GM23338 (cell line): ENCODE results near the gene CORO2A. TPM values are rescaled to one million over a fixed set of nuclear protein-coding genes. Genes with fewer than 3 reads are reported as not detected.

ENCODE experiments used
- ATAC-seq: fragments of 200-7000 bp; cut with Tn5 transposase; 3 replicates; pipeline ENCODE4 v1.9.1; 2020
- DNase-seq: peaks from one replicate; pipeline ENCODE4 v3.0.0-alpha.2; 2015; ENCODE audit warnings: low spot score
- H2AFZ ChIP-seq: fragments of 200-600 bp; sonication (generic); 2 replicates; pipeline ENCODE4 v1.8.0; 2016; ENCODE audit warnings: antibody characterized with exemption, mild to moderate bottlenecking, moderate library complexity
- H3F3A ChIP-seq: fragments of 200-600 bp; sonication (generic); replicated peaks from 2 replicates; pipeline ENCODE4 v1.8.0; 2017; ENCODE audit warnings: antibody characterized with exemption, mixed run types, low read depth
- H3K27ac ChIP-seq: fragments of 200-600 bp; sonication (generic); 2 replicates; pipeline ENCODE4 v1.6.1; 2016; ENCODE audit warnings: low read depth
- H3K27me3 ChIP-seq: fragments of 200-600 bp; sonication (generic); 2 replicates; pipeline ENCODE4 v1.8.0; 2016; ENCODE audit warnings: mild to moderate bottlenecking, mixed run types, moderate library complexity; ENCODE audit not compliant: insufficient read depth
- H3K36me3 ChIP-seq: fragments of 200-600 bp; sonication (generic); 2 replicates; pipeline ENCODE4 v1.8.0; 2016; ENCODE audit warnings: mild to moderate bottlenecking; ENCODE audit not compliant: insufficient read depth
- H3K4me1 ChIP-seq: fragments of 200-600 bp; sonication (generic); 2 replicates; pipeline ENCODE4 v1.8.0; 2016; ENCODE audit warnings: mild to moderate bottlenecking, moderate library complexity; ENCODE audit not compliant: insufficient read depth
- H3K4me2 ChIP-seq: fragments of 200-600 bp; sonication (generic); 2 replicates; pipeline ENCODE4 v1.7.1; 2017; ENCODE audit warnings: mixed run types
- H3K4me3 ChIP-seq: fragments of 200-600 bp; sonication (generic); 2 replicates; pipeline ENCODE4 v1.6.1; 2016; ENCODE audit warnings: mixed run types
- H3K79me2 ChIP-seq: fragments of 200-600 bp; sonication (generic); replicated peaks from 2 replicates; pipeline ENCODE4 v1.8.0; 2017; ENCODE audit warnings: mild to moderate bottlenecking; ENCODE audit not compliant: insufficient read depth
- H3K9me2 ChIP-seq: fragments of 200-600 bp; sonication (generic); 2 replicates; pipeline ENCODE4 v1.8.0; 2017; ENCODE audit not compliant: insufficient read depth
- H4K20me1 ChIP-seq: fragments of 200-600 bp; sonication (generic); replicated peaks from 2 replicates; pipeline ENCODE4 v1.8.0; 2017; ENCODE audit warnings: mild to moderate bottlenecking; ENCODE audit not compliant: insufficient read depth
- H3K27ac Mint-ChIP-seq: 2 replicates; pipeline ENCODE4 v1.8.0; 2020; ENCODE audit warnings: inconsistent platforms, mild to moderate bottlenecking, moderate library complexity, mixed read lengths
- H3K27me3 Mint-ChIP-seq: 3 replicates; pipeline ENCODE4 v1.8.0; 2022; ENCODE audit warnings: low read depth, mild to moderate bottlenecking, moderate library complexity, mixed read lengths, inconsistent platforms; ENCODE audit not compliant: insufficient read depth, poor library complexity
- H3K36me3 Mint-ChIP-seq: 3 replicates; pipeline ENCODE4 v1.8.0; 2021; ENCODE audit warnings: low read depth, mild to moderate bottlenecking, inconsistent platforms, moderate library complexity, mixed read lengths
- H3K4me1 Mint-ChIP-seq: 3 replicates; pipeline ENCODE4 v1.8.0; 2020; ENCODE audit warnings: mild to moderate bottlenecking, inconsistent platforms, mixed read lengths
- H3K4me3 Mint-ChIP-seq: 3 replicates; pipeline ENCODE4 v1.8.0; 2021; ENCODE audit warnings: moderate library complexity, mild to moderate bottlenecking, inconsistent platforms, mixed read lengths
- H3K9me3 Mint-ChIP-seq: 3 replicates; pipeline ENCODE4 v1.8.0; 2020; ENCODE audit warnings: moderate library complexity, mild to moderate bottlenecking, inconsistent platforms, mixed read lengths
- EZH2phosphoT487 ChIP-seq: fragments of 200-600 bp; sonication (generic); IDR thresholded peaks from one replicate; pipeline ENCODE4 v1.8.1; 2018; ENCODE audit warnings: antibody characterized with exemption; ENCODE audit not compliant: unreplicated experiment
- ZNF331 ChIP-seq: fragments of 250-450 bp; sonication (Bioruptor Pico); IDR thresholded peaks from 2 replicates; pipeline ENCODE4 v1.5.0; 2020; ENCODE audit warnings: low read depth, mild to moderate bottlenecking, moderate library complexity
- polyA plus RNA-seq: library from polyadenylated mRNA; unstranded; fragments of >200 nt; fragmentation: Nextera tagmentation; extraction: Ambion mirVana; gene quantifications from 2 replicates; pipeline ENCODE4 v1.2.1, GENCODE V29; 2016
- total RNA-seq: library from RNA; depleted of rRNA; stranded (reverse); fragments of >200 nt; shearing (Covaris generic); gene quantifications from 2 replicates; pipeline ENCODE4 v1.2.3, GENCODE V29; 2014
- TF ChIP-seq, protein P1 (sequence below): fragments of 250-450 bp; sonication (Bioruptor Pico); IDR thresholded peaks from 2 replicates; pipeline ENCODE4 v1.5.0; 2020; ENCODE audit warnings: mild to moderate bottlenecking, moderate library complexity
- TF ChIP-seq, protein P2 (sequence below): IDR thresholded peaks from one replicate; pipeline ENCODE4 v1.6.1; 2018; ENCODE audit warnings: antibody characterized with exemption; ENCODE audit not compliant: unreplicated experiment

Gene CORO2A
- total and polyA plus RNA-seq, 2 experiments from 2014 or later, result 12.9 to 27.6 TPM

DNA sequence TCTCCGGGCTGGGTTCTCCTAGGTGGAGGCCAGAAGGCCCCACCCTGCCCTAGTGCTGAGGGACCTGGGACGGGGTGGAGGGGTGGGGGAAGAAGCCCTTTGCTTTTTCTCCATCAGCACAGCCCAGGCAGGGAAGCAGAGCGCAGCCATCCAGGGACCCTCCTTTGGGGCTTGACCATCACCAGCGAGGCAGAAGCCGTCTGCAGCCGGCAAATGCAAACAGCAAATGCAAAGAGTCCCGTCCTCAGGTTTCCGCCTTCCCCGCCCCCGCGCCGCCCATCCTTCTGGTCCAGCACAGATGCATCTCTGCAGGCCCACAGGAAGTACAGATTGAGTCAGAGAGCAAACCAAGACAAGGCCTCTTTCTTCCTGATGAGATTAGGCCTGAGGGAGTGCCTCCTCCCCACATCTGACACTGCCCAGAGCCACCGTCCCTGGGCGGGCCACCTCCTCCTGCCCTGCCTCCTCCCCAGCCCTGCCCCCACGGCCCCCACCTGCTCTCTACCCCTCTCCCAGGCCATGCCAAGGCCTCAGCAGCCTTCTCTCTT is 23.4 kb downstream of the CORO2A start (continued):
- TF ChIP-seq, protein P1, sequence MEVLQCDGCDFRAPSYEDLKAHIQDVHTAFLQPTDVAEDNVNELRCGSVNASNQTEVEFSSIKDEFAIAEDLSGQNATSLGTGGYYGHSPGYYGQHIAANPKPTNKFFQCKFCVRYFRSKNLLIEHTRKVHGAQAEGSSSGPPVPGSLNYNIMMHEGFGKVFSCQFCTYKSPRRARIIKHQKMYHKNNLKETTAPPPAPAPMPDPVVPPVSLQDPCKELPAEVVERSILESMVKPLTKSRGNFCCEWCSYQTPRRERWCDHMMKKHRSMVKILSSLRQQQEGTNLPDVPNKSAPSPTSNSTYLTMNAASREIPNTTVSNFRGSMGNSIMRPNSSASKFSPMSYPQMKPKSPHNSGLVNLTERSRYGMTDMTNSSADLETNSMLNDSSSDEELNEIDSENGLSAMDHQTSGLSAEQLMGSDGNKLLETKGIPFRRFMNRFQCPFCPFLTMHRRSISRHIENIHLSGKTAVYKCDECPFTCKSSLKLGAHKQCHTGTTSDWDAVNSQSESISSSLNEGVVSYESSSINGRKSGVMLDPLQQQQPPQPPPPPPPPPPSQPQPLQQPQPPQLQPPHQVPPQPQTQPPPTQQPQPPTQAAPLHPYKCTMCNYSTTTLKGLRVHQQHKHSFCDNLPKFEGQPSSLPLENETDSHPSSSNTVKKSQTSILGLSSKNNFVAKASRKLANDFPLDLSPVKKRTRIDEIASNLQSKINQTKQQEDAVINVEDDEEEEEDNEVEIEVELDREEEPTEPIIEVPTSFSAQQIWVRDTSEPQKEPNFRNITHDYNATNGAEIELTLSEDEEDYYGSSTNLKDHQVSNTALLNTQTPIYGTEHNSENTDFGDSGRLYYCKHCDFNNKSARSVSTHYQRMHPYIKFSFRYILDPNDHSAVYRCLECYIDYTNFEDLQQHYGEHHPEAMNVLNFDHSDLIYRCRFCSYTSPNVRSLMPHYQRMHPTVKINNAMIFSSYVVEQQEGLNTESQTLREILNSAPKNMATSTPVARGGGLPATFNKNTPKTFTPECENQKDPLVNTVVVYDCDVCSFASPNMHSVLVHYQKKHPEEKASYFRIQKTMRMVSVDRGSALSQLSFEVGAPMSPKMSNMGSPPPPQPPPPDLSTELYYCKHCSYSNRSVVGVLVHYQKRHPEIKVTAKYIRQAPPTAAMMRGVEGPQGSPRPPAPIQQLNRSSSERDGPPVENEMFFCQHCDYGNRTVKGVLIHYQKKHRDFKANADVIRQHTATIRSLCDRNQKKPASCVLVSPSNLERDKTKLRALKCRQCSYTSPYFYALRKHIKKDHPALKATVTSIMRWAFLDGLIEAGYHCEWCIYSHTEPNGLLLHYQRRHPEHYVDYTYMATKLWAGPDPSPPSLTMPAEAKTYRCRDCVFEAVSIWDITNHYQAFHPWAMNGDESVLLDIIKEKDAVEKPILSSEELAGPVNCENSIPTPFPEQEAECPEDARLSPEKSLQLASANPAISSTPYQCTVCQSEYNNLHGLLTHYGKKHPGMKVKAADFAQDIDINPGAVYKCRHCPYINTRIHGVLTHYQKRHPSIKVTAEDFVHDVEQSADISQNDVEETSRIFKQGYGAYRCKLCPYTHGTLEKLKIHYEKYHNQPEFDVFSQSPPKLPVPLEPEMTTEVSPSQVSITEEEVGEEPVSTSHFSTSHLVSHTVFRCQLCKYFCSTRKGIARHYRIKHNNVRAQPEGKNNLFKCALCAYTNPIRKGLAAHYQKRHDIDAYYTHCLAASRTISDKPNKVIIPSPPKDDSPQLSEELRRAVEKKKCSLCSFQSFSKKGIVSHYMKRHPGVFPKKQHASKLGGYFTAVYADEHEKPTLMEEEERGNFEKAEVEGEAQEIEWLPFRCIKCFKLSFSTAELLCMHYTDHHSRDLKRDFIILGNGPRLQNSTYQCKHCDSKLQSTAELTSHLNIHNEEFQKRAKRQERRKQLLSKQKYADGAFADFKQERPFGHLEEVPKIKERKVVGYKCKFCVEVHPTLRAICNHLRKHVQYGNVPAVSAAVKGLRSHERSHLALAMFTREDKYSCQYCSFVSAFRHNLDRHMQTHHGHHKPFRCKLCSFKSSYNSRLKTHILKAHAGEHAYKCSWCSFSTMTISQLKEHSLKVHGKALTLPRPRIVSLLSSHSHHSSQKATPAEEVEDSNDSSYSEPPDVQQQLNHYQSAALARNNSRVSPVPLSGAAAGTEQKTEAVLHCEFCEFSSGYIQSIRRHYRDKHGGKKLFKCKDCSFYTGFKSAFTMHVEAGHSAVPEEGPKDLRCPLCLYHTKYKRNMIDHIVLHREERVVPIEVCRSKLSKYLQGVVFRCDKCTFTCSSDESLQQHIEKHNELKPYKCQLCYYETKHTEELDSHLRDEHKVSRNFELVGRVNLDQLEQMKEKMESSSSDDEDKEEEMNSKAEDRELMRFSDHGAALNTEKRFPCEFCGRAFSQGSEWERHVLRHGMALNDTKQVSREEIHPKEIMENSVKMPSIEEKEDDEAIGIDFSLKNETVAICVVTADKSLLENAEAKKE, result no peak

DNA sequence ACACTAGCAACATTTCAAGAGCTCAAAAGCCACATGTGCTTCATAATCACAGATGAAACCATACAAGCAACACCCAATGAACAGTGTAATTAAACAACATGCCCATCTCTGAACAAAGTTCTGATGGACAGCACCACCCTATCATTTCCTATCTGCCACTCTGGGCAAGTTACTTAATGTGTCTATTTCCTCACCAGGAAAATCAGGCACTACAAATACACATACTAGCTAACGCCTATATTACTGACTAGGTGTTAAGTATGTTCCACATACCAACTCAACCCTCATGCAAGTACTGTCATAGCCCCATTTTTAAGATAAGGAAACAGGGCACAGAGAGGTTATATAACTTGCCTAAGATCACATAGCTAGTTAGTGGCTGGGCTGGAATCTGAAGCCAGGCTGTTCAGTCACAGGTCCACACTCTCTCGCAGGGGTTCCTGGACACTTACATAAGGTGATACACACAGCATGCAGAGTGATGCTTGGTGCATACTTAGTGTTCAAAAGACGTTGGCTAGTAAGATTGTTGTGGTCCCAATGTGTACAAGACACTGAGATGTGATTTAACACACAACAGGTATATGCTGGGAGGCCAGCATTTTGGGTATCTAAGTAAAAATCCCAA is 24.2 kb downstream of the CORO2A start:
- Histone ChIP-seq H3K4me2 (peak overlapping the region; percentile 73), H3K4me1 (peaks cover 33% of the 10 kb centered on the region), H3K9me2 (no peaks in the 10 kb centered on the region), H3K36me3 (no peaks in the 10 kb centered on the region), H3K4me3 (peak overlapping the region; percentile 30; the same call in 1 of the 2 replicates), H2AFZ (no peak overlapping the region), H3K79me2 (peaks cover 24% of the 10 kb centered on the region), H4K20me1 (peaks cover 17% of the 10 kb centered on the region; the same call in 1 of the 2 replicates), H3K27ac (no peak overlapping the region), H3F3A (peaks cover 2% of the 10 kb centered on the region; the same call in 1 of the 2 replicates), H3K27me3 (no peaks in the 10 kb centered on the region)
- H3K4me1 Mint-ChIP-seq, result peaks cover 65% of the 10 kb centered on the region
- peaks cover 16% of the 10 kb centered on the region for H3K27me3 Mint-ChIP-seq
- no peaks in the 10 kb centered on the region for H3K36me3 Mint-ChIP-seq
- H3K27ac Mint-ChIP-seq, result no peak overlapping the region
- H3K4me3 Mint-ChIP-seq, result no peak overlapping the region
- ATAC-seq (no peak), DNase-seq (no peak)
- H3K9me3 Mint-ChIP-seq, result no peaks in the 10 kb centered on the region
- TF ChIP-seq, protein P1, result no peak
- TF ChIP-seq EZH2phosphoT487 (no peak), ZNF331 (CRISPR knock-in tag) (no peak)
- TF ChIP-seq, protein P2, sequence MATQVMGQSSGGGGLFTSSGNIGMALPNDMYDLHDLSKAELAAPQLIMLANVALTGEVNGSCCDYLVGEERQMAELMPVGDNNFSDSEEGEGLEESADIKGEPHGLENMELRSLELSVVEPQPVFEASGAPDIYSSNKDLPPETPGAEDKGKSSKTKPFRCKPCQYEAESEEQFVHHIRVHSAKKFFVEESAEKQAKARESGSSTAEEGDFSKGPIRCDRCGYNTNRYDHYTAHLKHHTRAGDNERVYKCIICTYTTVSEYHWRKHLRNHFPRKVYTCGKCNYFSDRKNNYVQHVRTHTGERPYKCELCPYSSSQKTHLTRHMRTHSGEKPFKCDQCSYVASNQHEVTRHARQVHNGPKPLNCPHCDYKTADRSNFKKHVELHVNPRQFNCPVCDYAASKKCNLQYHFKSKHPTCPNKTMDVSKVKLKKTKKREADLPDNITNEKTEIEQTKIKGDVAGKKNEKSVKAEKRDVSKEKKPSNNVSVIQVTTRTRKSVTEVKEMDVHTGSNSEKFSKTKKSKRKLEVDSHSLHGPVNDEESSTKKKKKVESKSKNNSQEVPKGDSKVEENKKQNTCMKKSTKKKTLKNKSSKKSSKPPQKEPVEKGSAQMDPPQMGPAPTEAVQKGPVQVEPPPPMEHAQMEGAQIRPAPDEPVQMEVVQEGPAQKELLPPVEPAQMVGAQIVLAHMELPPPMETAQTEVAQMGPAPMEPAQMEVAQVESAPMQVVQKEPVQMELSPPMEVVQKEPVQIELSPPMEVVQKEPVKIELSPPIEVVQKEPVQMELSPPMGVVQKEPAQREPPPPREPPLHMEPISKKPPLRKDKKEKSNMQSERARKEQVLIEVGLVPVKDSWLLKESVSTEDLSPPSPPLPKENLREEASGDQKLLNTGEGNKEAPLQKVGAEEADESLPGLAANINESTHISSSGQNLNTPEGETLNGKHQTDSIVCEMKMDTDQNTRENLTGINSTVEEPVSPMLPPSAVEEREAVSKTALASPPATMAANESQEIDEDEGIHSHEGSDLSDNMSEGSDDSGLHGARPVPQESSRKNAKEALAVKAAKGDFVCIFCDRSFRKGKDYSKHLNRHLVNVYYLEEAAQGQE, result no peak
